Neuron (in vitro differentiated cells): Measurements from ENCODE around the gene SPOP.
A peak's percentile ranks its signal among the peaks of the same experiment; 100 is the strongest.

Source experiments
- H2AFZ ChIP-seq: one replicate; pipeline ENCODE4 v1.6.1; 2013; ENCODE audit warnings: low read depth, mild to moderate bottlenecking, inconsistent platforms, low read length, moderate library complexity
- H3K27me3 ChIP-seq: one replicate; pipeline ENCODE4 v1.6.1; 2013; ENCODE audit warnings: low read length; ENCODE audit not compliant: insufficient read depth
- H3K36me3 ChIP-seq: one replicate; pipeline ENCODE4 v1.6.1; 2013; ENCODE audit warnings: low read length; ENCODE audit not compliant: insufficient read depth
- H3K4me1 ChIP-seq: one replicate; pipeline ENCODE4 v1.6.1; 2013; ENCODE audit warnings: low read length; ENCODE audit not compliant: insufficient read depth
- H3K4me3 ChIP-seq: 2 replicates; pipeline ENCODE4 v1.5.1; 2013; ENCODE audit warnings: mild to moderate bottlenecking, low read length, moderate library complexity
- H3K9me3 ChIP-seq: one replicate; pipeline ENCODE4 v1.6.1; 2013; ENCODE audit warnings: low read length

The SPOP gene

DNA sequence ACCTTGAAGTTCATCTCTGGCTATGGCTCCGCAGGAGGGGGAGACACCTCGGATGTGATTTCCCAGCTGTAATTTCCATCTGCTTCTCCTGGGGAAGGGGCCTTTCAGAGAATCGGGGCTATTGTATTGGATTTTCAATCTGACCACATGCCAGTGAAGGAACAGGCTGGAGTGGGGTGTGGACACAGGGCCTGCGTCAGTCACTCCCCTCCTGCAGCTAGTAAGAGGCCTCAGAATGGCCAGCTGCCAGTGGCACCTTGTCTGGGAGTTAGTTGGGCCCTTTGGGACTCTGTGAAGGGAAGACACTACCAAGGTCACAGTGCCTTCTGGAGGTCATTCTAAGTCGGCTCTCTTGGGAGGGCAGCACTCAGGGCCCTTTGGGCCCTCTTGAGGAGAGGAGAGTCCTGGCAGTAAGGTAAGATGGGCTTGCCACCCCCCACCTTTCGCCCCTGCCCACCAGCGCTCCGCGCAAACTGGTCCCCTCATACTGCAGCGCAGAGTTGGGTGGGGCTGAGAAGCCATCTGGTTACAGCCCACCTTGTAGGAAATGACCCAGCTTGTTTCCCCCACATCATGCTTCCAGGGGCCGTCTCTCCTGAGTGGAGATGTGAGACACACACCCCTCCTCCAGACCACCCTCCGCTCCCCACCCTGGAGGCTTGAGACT is 96.8 kb downstream of the SPOP start:
- Histone ChIP-seq H3K9me3 (no peaks in the 10 kb centered on the region), H2AFZ (no peak overlapping the region), H3K4me1 (peaks cover 14% of the 10 kb centered on the region), H3K27me3 (peaks cover 20% of the 10 kb centered on the region), H3K4me3 (no peak overlapping the region), H3K36me3 (no peaks in the 10 kb centered on the region)

DNA sequence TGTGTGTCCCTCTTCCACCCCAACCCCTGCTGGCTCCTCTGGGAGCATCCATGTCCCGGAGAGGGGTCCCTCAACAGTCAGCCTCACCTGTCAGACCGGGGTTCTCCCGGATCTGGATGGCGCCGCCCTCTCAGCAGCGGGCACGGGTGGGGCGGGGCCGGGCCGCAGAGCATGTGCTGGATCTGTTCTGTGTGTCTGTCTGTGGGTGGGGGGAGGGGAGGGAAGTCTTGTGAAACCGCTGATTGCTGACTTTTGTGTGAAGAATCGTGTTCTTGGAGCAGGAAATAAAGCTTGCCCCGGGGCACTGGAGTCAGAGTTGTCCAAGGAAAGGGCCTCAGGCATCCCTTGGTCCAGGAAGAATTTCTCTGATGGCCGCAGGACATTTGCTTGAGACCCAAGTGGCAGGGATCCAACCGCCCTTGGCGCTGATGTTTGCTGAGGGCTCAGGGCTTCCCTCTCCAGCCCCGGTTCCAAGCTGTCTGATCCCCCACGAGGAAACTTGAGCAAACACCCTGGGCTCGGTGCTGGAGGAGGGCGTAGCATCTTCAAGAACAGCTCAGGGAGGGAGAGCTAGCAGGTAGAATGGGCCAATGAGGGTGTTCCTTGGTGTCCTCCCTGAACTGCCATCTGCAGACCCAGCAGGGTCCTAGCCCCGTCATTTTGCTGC is 97.7 kb downstream of the SPOP start:
- H3K4me3 ChIP-seq, result no peak overlapping the region
- no peak overlapping the region for H2AFZ ChIP-seq
- peaks cover 17% of the 10 kb centered on the region for H3K4me1 ChIP-seq
- no peaks in the 10 kb centered on the region for H3K36me3 ChIP-seq
- peaks cover 24% of the 10 kb centered on the region for H3K27me3 ChIP-seq
- no peaks in the 10 kb centered on the region for H3K9me3 ChIP-seq

GRCh38 chr17:49579522-49579921 is 98.4 kb downstream of the SPOP start:
- peaks cover 30% of the 10 kb centered on the region for H3K27me3 ChIP-seq
- no peaks in the 10 kb centered on the region for H3K36me3 ChIP-seq
- H2AFZ ChIP-seq, result no peak overlapping the region
- peaks cover 19% of the 10 kb centered on the region for H3K4me1 ChIP-seq
- no peak overlapping the region for H3K4me3 ChIP-seq
- no peaks in the 10 kb centered on the region for H3K9me3 ChIP-seq

- Histone ChIP-seq H3K36me3 (no peaks in the 10 kb centered on the region), H3K4me1 (peaks cover 19% of the 10 kb centered on the region), H3K27me3 (peaks cover 35% of the 10 kb centered on the region), H2AFZ (no peak overlapping the region), H3K4me3 (no peak overlapping the region), H3K9me3 (no peaks in the 10 kb centered on the region)
These were observed 98.9 kb downstream of the SPOP start for GRCh38 chr17:49578952-49579500.

GRCh38 chr17:49578414-49578813 is 99.5 kb downstream of the SPOP start:
- Histone ChIP-seq H3K4me3 (no peak overlapping the region), H3K4me1 (peaks cover 19% of the 10 kb centered on the region), H3K9me3 (no peaks in the 10 kb centered on the region), H2AFZ (no peak overlapping the region), H3K27me3 (peaks cover 41% of the 10 kb centered on the region), H3K36me3 (no peaks in the 10 kb centered on the region)

DNA sequence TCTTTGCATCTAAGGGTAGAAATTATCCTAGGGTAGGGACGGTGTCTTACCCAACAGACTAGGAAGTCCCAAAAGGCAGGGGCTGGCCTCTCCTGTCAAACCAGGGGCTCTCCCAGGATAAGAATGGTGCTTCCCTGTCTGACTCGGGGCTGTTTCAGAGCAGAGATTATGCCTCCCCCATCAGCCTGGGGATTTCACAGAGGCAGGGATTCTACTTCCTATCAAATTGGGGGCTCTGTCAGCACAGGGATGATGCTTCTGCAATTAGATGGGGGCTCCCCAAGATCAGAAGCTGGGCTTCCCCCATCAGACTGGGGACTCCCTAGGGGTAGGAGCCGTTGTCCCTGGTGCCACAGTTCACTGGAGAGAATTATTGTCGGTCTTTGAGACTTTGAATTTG is 99.9 kb downstream of the SPOP start:
- peaks cover 43% of the 10 kb centered on the region for H3K27me3 ChIP-seq
- no peak overlapping the region for H2AFZ ChIP-seq
- H3K36me3 ChIP-seq, result no peaks in the 10 kb centered on the region
- peaks cover 19% of the 10 kb centered on the region for H3K4me1 ChIP-seq
- H3K4me3 ChIP-seq, result no peak overlapping the region
- H3K9me3 ChIP-seq, result no peaks in the 10 kb centered on the region

GRCh38 chr17:49577650-49577934 is 100.3 kb downstream of the SPOP start:
- H3K9me3 ChIP-seq, result no peaks in the 10 kb centered on the region
- H3K4me3 ChIP-seq, result no peak overlapping the region
- no peaks in the 10 kb centered on the region for H3K36me3 ChIP-seq
- peaks cover 19% of the 10 kb centered on the region for H3K4me1 ChIP-seq
- no peak overlapping the region for H2AFZ ChIP-seq
- peaks cover 47% of the 10 kb centered on the region for H3K27me3 ChIP-seq

DNA sequence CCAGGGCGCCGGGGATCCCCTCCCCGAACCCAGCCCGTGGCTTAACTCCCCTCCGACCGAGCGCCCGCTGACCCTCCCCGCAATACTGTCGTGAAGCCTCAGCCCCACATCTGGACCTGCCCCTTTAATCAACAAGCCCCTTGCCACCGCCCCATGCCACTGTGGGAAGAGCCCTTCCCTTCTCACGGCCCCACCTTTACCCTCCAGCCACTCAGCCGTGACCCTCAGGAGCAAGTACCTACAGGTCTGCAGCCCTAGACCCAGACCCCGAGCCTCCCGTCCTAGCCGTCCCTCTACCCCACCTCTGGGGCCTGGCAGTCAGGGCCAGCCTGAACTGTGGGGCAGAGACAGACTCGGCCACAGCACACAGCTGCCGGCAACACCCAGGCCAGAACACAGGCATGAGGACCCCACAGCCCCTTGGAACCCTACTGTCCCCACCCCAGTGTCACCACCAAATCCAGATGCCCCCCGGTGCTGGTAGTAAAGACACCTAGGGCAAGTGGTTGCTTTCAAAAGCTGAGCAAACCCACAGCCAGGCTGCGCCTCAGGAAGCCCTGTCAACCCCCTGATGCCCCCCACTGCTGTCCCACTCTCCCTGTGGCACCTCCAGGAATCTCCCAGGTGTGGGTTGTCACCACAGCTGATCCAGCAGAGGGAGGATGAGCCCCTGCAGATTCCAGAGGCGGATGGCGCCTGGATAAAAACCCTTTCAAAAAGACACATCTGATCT is 100.8 kb downstream of the SPOP start:
- peaks cover 19% of the 10 kb centered on the region for H3K4me1 ChIP-seq

DNA sequence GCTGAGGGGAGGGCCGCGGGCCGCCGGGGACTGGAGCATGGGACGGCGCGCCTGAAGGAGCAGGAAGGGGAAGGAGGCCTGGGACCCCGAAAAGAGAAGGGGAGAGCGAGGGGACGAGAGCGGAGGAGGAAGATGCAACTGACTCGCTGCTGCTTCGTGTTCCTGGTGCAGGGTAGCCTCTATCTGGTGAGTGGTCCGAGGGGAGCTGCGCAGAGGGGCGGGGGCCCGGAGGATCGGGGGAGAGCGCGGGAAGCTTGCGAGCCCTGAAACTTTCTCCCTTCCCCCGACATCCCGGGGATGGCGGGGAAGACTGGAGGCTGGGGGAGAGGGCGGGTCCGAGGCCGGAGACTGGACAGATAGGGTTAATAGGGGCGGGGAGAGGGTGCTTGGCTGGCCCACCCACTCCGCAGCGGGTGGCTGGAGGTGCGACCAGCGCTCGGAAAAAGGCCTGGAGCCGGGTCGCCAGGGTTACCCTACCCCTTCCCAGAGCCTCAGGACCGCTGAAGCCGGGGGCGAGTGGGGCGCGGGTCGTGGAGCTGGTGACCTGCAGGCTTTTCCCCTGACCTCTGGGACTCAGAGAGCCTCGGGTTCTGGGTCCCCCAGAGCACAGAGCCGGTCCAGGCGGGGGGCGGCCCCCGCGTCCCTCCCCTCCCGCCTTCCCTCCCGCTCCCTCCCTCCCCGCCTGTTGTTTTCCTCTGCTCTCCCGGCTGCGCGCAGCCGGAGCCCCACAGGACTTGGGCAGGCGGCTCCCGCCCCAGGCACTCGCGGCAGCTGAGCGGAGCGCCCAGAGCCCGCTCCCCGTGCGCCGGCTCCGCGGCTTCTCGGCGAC is 101.6 kb downstream of the SPOP start:
- H3K4me1 ChIP-seq, result peaks cover 19% of the 10 kb centered on the region
- no peaks in the 10 kb centered on the region for H3K9me3 ChIP-seq
- peak overlapping the region; percentile 76 for H2AFZ ChIP-seq
- no peaks in the 10 kb centered on the region for H3K36me3 ChIP-seq
- peak overlapping the region; percentile 49 for H3K4me3 ChIP-seq
- peaks cover 59% of the 10 kb centered on the region for H3K27me3 ChIP-seq

More for the DNA sequence above, 100.8 kb downstream of the SPOP start:
- Histone ChIP-seq H3K4me3 (peak overlapping the region; percentile 49), H3K27me3 (peaks cover 52% of the 10 kb centered on the region), H3K9me3 (no peaks in the 10 kb centered on the region), H3K36me3 (no peaks in the 10 kb centered on the region), H2AFZ (peak overlapping the region; percentile 76)

DNA sequence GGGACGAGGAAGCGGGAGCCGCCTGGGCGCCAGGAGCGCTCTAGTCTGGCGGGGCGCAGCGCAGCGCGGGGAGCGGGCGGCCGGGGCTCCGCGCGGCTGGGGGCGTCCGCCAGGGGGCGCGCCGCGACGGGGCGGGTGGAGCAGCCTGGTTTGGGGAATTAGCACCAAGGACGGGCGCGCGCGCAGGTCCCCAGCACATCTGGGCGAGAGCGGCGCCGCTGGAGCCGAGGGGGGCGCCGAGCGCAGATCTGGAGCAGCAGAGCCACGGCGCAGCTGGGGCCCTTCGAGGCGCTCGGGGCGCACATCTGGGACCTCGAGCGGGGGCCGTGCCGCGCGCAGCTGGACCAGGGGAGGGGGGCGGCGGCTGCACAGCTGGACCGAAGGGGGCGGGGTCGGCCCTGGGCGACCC is 102.2 kb downstream of the SPOP start, which contains the start of gene NXPH3:
TSS of gene NXPH3 (plus strand) at position 193 of the 409 bp plus-strand sequence. CDS start 349 bp downstream, outside the sequence.
- H3K36me3 ChIP-seq, result no peaks in the 10 kb centered on the region
- H2AFZ ChIP-seq, result peak within 1 kb of the TSS; percentile 76
- H3K27me3 ChIP-seq, result peaks cover 65% of the 10 kb centered on the region
- no peaks in the 10 kb centered on the region for H3K9me3 ChIP-seq
- H3K4me3 ChIP-seq, result peak within 1 kb of the TSS; percentile 49
- peaks cover 19% of the 10 kb centered on the region for H3K4me1 ChIP-seq

DNA sequence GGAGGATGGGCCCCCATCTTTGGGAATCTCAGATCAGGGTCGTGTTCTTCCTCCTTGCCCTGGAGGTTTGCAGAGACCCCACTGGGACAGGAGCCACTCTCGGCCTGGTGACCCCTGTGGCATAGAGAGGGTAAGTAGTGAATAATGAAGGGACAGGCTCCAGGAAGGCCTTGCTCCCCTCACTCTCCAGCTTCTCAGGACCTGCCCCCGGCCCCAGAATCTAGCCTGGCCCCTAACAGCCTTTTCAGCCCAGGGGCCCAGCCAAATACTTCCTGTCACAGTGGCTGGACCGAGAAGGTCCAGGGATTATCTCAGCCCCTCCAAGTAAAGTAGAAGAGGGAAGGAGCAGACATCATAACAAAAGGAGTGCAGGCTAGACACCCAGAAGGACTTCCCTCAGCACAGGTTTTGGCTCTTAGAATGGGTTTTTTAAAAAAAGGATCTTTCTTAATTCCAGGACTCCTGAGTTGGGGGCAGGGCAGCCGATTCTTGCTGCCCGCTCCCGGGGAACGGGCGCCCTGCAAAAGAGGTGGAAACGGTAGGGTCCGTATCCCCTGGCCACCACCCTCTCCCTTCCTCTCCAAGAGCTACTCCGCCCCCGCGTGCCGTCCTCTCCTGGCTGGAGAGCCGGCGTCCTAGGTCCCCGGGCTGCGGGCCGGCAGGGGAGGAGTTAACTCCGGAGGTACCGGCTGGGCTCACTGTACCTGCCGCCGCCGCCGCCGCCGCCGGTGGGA is 102.8 kb downstream of the SPOP start:
- Histone ChIP-seq H3K27me3 (peaks cover 70% of the 10 kb centered on the region), H2AFZ (no peak overlapping the region), H3K4me3 (no peak overlapping the region), H3K4me1 (peaks cover 19% of the 10 kb centered on the region), H3K9me3 (no peaks in the 10 kb centered on the region), H3K36me3 (no peaks in the 10 kb centered on the region)

DNA sequence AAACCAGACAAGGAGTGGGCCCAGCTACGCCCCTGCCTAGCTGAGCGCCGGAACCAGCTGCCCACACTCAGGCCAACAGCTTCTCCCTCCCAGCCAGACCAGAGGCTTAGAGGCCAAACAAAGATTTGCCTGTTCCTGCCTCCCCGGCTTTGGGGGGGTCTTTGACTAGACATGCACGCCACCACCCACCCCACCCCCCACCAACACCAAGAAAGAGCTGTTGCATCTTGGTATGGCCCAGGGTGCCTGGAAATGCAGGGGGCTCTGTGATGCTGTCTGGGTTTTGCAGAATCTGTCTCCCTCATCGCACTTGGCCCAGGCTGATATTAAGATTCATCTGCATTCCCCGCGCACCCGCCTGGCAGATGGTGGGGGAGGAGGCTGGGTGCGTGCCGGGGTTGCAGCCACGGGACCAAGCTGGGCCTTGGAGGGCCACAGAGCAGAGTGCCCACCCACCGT is 103.5 kb downstream of the SPOP start:
- no peaks in the 10 kb centered on the region for H3K9me3 ChIP-seq
- peaks cover 70% of the 10 kb centered on the region for H3K27me3 ChIP-seq

More for the DNA sequence above, 103.5 kb downstream of the SPOP start:
- peaks cover 19% of the 10 kb centered on the region for H3K4me1 ChIP-seq
- H3K36me3 ChIP-seq, result no peaks in the 10 kb centered on the region
- no peak overlapping the region for H3K4me3 ChIP-seq
- no peak overlapping the region for H2AFZ ChIP-seq
